ENCODE data around the gene ROBO3. TPM values are rescaled to one million over a fixed set of nuclear protein-coding genes. Genes with fewer than 3 reads are reported as not detected.

ROBO3 gene
- total RNA-seq, 1 donor from 2014 or later = 8.8 TPM

GRCh38 chr11:124876818-124877630, 11.8 kb downstream of the ROBO3 start:
- DNase-seq = no peak

- DNase-seq = peak; percentile 48
Measured at GRCh38 chr11:124877631-124877909, 12.3 kb downstream of the ROBO3 start.

- peak; percentile 47 for DNase-seq
Measured at GRCh38 chr11:124877910-124878758, 12.9 kb downstream of the ROBO3 start.

- no peak for DNase-seq
Measured at GRCh38 chr11:124878759-124879492, 13.7 kb downstream of the ROBO3 start.

- DNase-seq = peak; percentile 51
Measured at GRCh38 chr11:124879493-124880289, 14.5 kb downstream of the ROBO3 start.

GRCh38 chr11:124880290-124880611, 15.0 kb downstream of the ROBO3 start:
- DNase-seq = peak; percentile 62

GRCh38 chr11:124880958-124881357, 15.7 kb downstream of the ROBO3 start:
- DNase-seq = no peak

GRCh38 chr11:124882339-124883071, 17.3 kb downstream of the ROBO3 start:
- peak; percentile 42 for DNase-seq

- DNase-seq = no peak
Measured at GRCh38 chr11:124884340-124884739, 19.1 kb downstream of the ROBO3 start.

GRCh38 chr11:124884869-124885479, 19.7 kb downstream of the ROBO3 start:
- peak; percentile 19 for DNase-seq

- no peak for DNase-seq
Measured at GRCh38 chr11:124886476-124886875, 21.2 kb downstream of the ROBO3 start.

GRCh38 chr11:124886978-124887666, 21.9 kb downstream of the ROBO3 start:
- no peak for DNase-seq

GRCh38 chr11:124887667-124888013, 22.4 kb downstream of the ROBO3 start:
- DNase-seq = no peak

- DNase-seq = no peak
Measured at GRCh38 chr11:124889191-124890091, 24.2 kb downstream of the ROBO3 start.

- DNase-seq = no peak
Measured at GRCh38 chr11:124890151-124890550, 24.9 kb downstream of the ROBO3 start.

- no peak for DNase-seq
Measured at GRCh38 chr11:124890683-124891372, 25.6 kb downstream of the ROBO3 start.

GRCh38 chr11:124891373-124891861, 26.2 kb downstream of the ROBO3 start:
- DNase-seq = peak; percentile 7

GRCh38 chr11:124892146-124892545, 26.9 kb downstream of the ROBO3 start:
- DNase-seq = no peak
